HG03342 (cell line): ENCODE results near the gene ZNF618.

Experiments used
- ATAC-seq: cut with Tn5 transposase; IDR thresholded peaks from one replicate; pipeline ENCODE4 v1.9.1; 2021; ENCODE audit warnings: mild to moderate bottlenecking, moderate library complexity; ENCODE audit not compliant: unreplicated experiment

ZNF618 gene

DNA sequence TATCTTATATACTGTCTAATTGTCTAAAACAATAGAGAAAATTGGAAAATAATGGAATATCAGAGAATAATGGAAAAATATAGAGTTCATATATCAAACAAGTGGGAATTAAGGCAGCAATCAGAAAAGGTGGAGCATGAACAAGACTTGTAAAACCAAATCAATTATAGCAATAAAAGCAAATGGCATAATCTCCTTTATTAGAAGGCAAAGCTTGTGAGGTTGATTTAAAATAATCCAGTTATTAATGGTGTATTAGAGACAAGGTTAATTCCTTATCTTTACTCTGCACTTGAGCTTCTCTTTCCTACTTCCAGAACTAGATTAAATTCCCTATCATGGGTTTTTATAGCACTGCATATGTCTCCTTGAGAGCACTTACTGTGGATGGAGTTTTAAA is 137.9 kb downstream of the ZNF618 start:
- no peak for ATAC-seq

GRCh38 chr9:114015607-114016006 is 139.5 kb downstream of the ZNF618 start:
- ATAC-seq: no peak

GRCh38 chr9:114016101-114016500 is 140.0 kb downstream of the ZNF618 start:
- no peak for ATAC-seq

DNA sequence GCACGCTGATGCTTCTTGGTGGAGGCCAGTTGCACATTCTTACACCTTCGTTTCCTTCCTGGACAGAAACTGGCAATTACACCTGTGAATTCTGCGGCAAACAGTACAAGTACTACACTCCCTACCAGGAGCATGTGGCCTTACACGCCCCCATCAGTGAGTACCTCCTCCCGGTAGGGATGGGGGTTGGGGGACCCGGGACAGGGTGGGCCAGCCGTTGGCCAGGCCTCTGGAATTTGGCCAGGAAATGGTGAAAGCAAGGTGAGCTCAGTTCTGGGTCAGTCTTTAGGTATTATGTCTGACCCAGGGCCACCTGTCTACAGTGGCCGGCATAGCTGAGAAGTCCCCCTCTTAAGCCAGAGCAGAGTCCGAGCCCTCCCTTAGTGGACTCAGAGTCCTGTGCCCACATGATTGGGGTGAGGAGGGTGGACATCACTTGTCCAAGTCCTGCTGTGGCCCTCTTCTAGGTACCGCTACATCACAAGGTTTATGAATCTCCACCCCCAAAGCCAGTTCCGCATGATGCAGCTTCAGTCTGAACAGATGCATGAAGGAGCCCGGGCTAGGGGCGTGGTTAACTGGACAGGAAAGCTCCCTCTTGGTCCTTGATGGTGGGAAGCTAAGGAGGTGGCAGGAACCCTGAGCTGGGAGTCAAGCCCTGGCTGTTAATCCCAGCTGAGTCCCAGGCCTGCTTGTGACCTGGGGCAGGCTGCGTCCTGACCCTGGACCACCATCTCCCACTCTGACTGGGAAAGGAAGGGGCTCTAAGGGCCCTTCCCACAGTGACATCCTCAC is 140.7 kb downstream of the ZNF618 start:
- ATAC-seq: no peak

GRCh38 chr9:114017741-114018715 is 141.9 kb downstream of the ZNF618 start:
- no peak for ATAC-seq

GRCh38 chr9:114021578-114021977 is 145.5 kb downstream of the ZNF618 start:
- no peak for ATAC-seq

DNA sequence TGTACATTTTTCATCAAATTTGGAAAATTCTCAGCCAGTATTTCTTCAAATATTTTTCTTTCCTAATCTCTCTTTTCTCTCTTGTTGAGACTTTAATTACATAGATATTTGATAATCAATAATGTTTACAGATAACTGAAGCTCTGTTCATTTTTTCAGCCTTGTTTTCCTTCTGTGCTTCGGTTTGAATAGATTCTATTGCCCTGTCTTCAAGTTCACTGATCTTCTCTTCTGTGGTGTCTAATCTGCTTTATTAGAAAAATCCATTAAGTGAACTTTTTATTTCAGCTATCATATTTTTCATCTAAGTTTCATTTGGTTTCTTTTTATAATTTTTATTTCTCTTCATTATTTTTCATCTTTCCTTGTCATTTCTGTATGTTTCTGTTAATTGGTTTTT is 147.9 kb downstream of the ZNF618 start:
- ATAC-seq: no peak

GRCh38 chr9:114025196-114025753 is 149.2 kb downstream of the ZNF618 start:
- no peak for ATAC-seq

- no peak for ATAC-seq
These were observed 149.7 kb downstream of the ZNF618 start for GRCh38 chr9:114025760-114026159.

- no peak for ATAC-seq
These were observed 150.2 kb downstream of the ZNF618 start for GRCh38 chr9:114026335-114026734.

DNA sequence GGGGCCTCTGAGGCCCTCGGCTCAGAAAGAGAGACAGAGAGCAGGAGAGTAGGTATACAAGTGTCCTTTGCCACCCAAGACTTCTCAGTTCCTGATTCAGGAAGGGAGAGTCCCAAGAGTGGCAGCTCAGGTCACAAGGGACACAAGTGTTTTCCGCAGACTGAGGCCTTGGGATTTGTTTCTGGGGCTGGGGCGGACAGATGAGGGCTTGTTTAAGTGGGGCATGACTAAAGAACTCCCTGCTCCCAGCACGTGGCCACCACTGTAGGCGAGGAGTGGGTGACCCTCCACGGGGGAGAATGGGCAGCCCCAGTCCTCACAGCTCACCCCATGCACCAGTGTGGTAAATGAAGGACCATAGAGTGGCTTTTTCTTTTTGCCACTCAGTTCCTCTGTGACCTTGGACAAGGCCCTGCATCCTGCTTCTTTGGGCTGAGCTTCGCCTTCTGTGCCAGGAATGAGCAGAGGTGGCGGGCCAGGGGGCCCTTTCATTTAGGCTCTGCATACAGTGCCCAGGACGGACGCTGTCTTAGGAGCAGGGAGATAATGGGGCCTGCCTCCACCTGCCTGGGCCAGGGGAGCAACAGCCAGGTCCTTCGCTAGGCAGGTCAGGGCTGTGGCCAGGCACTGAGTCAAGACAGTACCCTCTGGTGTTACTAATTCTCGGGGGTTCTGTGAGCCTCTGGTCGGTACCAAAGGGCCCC is 151.2 kb downstream of the ZNF618 start:
- ATAC-seq: no peak

DNA sequence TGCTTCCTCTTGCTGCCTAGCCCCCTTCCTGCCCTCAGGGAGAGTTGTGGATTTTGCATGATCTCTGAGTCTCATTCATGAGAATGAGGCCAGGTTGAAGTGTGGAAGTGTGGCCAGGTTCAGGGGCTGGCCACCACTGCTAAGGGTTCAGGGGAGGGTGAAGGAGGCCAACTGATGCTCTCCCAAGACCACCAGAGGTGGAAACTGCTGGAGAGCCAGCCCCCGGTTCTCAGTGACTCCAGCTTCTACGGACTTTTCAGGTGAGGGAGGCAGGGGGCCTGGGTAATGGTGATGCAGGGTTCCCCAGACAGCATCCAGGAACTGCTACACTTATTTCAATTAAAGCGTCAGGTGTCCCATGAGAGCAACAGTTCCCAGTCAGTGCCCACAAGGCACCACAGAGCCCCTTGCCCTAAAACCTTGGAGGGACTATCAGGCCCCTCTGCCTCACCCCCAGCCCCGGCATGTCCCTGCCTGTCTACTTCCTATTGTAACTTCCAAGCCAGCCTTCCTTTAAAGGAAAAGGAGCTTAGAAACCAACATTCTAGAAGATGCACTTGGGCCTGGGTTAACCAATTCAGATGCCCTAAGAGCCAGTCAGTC is 151.9 kb downstream of the ZNF618 start:
- no peak for ATAC-seq

GRCh38 chr9:114028646-114029045 is 152.5 kb downstream of the ZNF618 start:
- no peak for ATAC-seq

GRCh38 chr9:114029311-114030170 is 153.4 kb downstream of the ZNF618 start:
- no peak for ATAC-seq

GRCh38 chr9:114030364-114030763 is 154.3 kb downstream of the ZNF618 start:
- ATAC-seq: no peak

- no peak for ATAC-seq
These were observed 155.0 kb downstream of the ZNF618 start for GRCh38 chr9:114031037-114031630.

GRCh38 chr9:114031948-114032840 is 156.1 kb downstream of the ZNF618 start:
- no peak for ATAC-seq
